ENCODE data around the gene GMPS. TPM values are rescaled to one million over a fixed set of nuclear protein-coding genes. Genes with fewer than 3 reads are reported as not detected.

Gene GMPS
- total RNA-seq, 4 donors from 2014 or later, result 21.4 to 27.4 (median 27.2) TPM

GRCh38 chr3:155944081-155944480 lies 73.6 kb downstream of the GMPS start:
- peaks cover 0 to 15% (median 0%) of the 10 kb centered on the region in 4 donors for H3K36me3 ChIP-seq
- H3K27ac ChIP-seq (replicated peaks in 1 of 4), result no peak overlapping the region
- 39% methylated on average over 2 of the region's 2 CpGs for WGBS
- H3K4me3 ChIP-seq, result no peak overlapping the region
- H3K27me3 ChIP-seq, result no peaks in the 10 kb centered on the region
- H3K4me1 ChIP-seq, result no peaks in the 10 kb centered on the region
- intact Hi-C loops (cut with DNase I), result no loop called here
- TF ChIP-seq POLR2AphosphoS5 (IDR thresholded peaks at IDR 0.05) (no peak), POLR2A (IDR thresholded peaks at IDR 0.05; ENCODE audit: low read depth) (no peak)
- DNase-seq (ENCODE audit: extremely low spot score), result no peak
- no peaks in the 10 kb centered on the region for H3K9me3 ChIP-seq

GRCh38 chr3:155946178-155946577 lies 75.7 kb downstream of the GMPS start:
- Histone ChIP-seq H3K4me3 (no peak overlapping the region), H3K36me3 (peaks cover 0 to 9% (median 0%) of the 10 kb centered on the region in 4 donors), H3K4me1 (no peaks in the 10 kb centered on the region), H3K27ac (replicated peaks in 1 of 4) (no peak overlapping the region), H3K27me3 (no peaks in the 10 kb centered on the region), H3K9me3 (no peaks in the 10 kb centered on the region)
- DNase-seq (ENCODE audit: extremely low spot score), result no peak
- TF ChIP-seq EP300 (IDR thresholded peaks at IDR 0.05) (no peak), POLR2AphosphoS5 (IDR thresholded peaks at IDR 0.05) (no peak), CTCF (IDR thresholded peaks at IDR 0.05) (no peak), POLR2A (IDR thresholded peaks at IDR 0.05; ENCODE audit: low read depth) (no peak)
- intact Hi-C loops (cut with DNase I), result no loop called here
- 61% methylated on average over 2 of the region's 2 CpGs for whole genome bisulfite sequencing

GRCh38 chr3:155948476-155948875 lies 78.0 kb downstream of the GMPS start:
- Histone ChIP-seq H3K9me3 (no peaks in the 10 kb centered on the region), H3K27ac (replicated peaks in 1 of 4) (no peak overlapping the region), H3K27me3 (no peaks in the 10 kb centered on the region), H3K4me3 (no peak overlapping the region), H3K4me1 (no peaks in the 10 kb centered on the region), H3K36me3 (no peaks in the 10 kb centered on the region)
- WGBS, result 89% methylated on average over 4 of the region's 4 CpGs
- no peak for TF ChIP-seq POLR2AphosphoS5 (IDR thresholded peaks at IDR 0.05)
- TF ChIP-seq CTCF (IDR thresholded peaks at IDR 0.05), result no peak
- TF ChIP-seq POLR2A (IDR thresholded peaks at IDR 0.05; ENCODE audit: low read depth), result no peak
- no peak for TF ChIP-seq EP300 (IDR thresholded peaks at IDR 0.05)
- intact Hi-C loops (cut with DNase I), result no loop called here
- no peak for DNase-seq (ENCODE audit: extremely low spot score)

GRCh38 chr3:155949453-155950217 lies 79.2 kb downstream of the GMPS start:
- no peak for TF ChIP-seq CTCF (IDR thresholded peaks at IDR 0.05)
- no peak for TF ChIP-seq EP300 (IDR thresholded peaks at IDR 0.05)
- TF ChIP-seq POLR2AphosphoS5 (IDR thresholded peaks at IDR 0.05), result no peak
- TF ChIP-seq POLR2A (IDR thresholded peaks at IDR 0.05; ENCODE audit: low read depth), result no peak
- no peaks in the 10 kb centered on the region for H3K36me3 ChIP-seq
- 83% methylated on average over 8 of the region's 8 CpGs for WGBS
- H3K27ac ChIP-seq (replicated peaks in 1 of 4), result no peak overlapping the region
- H3K27me3 ChIP-seq, result no peaks in the 10 kb centered on the region
- intact Hi-C loops (cut with DNase I), result no loop called here
- H3K4me3 ChIP-seq, result no peak overlapping the region
- no peaks in the 10 kb centered on the region for H3K9me3 ChIP-seq
- no peaks in the 10 kb centered on the region for H3K4me1 ChIP-seq
- no peak for DNase-seq (ENCODE audit: extremely low spot score)

GRCh38 chr3:155956508-155957411 lies 86.3 kb downstream of the GMPS start:
- no peaks in the 10 kb centered on the region for H3K36me3 ChIP-seq

More at GRCh38 chr3:155956508-155957411, 86.3 kb downstream of the GMPS start:
- intact Hi-C loops (cut with DNase I), result no loop called here
- TF ChIP-seq POLR2AphosphoS5 (IDR thresholded peaks at IDR 0.05) (no peak), CTCF (IDR thresholded peaks at IDR 0.05) (no peak), EP300 (IDR thresholded peaks at IDR 0.05) (no peak), POLR2A (IDR thresholded peaks at IDR 0.05; ENCODE audit: low read depth) (no peak)
- Histone ChIP-seq H3K9me3 (no peaks in the 10 kb centered on the region), H3K27me3 (no peaks in the 10 kb centered on the region), H3K4me3 (no peak overlapping the region), H3K27ac (replicated peaks in 1 of 4) (no peak overlapping the region), H3K4me1 (peaks cover 0 to 17% (median 7%) of the 10 kb centered on the region in 4 donors)
- WGBS, result 98% methylated on average over 4 of the region's 4 CpGs
- no peak for DNase-seq (ENCODE audit: extremely low spot score)

Data from esophagus muscularis mucosa (tissue), 4 donors.